T-cell (primary cell): ENCODE results near the gene OR1E2. TPM values are rescaled to one million over a fixed set of nuclear protein-coding genes. Genes with fewer than 3 reads are reported as not detected.

ENCODE experiments used
- ATAC-seq, 4 experiments: fragments of 200-7000 bp in 3 of 4; fragments of 150-1000 bp in 1 of 4; cut with Tn5 transposase; replicated peaks in 1 of 4; 1 replicate in 3 of 4; 2 replicates in 1 of 4; pipeline ENCODE4 v1.10.0; 2021; ENCODE audit warnings: moderate library complexity in 3 of 4, mild to moderate bottlenecking in 2 of 4, moderate number of reproducible peaks in 1 of 4
- CTCF ChIA-PET, 2 donors: fragments of 300-600 bp; sonication (Branson Sonifier 250); formaldehyde crosslinking; loops; one replicate each; lab custom pipeline; 2022; ENCODE audit warnings: antibody characterized with exemption in 2 of 2; lab: Charles Lee
- POLR2A ChIA-PET, 2 donors: fragments of 300-600 bp; sonication (Branson Sonifier 250); formaldehyde crosslinking; loops; one replicate each; lab custom pipeline; 2022; ENCODE audit warnings: antibody characterized with exemption in 2 of 2; lab: Charles Lee
- DNase-seq, 35 experiments: peaks; one replicate each; pipeline versions ENCODE4 v3.0.0 to v3.0.0-alpha.2; 2013 to 2023
- H3K27ac ChIP-seq: one replicate; pipeline ENCODE4 v1.5.1; 2013; ENCODE audit warnings: low read length
- H3K27me3 ChIP-seq, 2 experiments: replicated peaks in 1 of 2; 1 replicate in 1 of 2; 2 replicates in 1 of 2; pipeline versions ENCODE4 v1.6.1 to v1.7.0; 2013; ENCODE audit warnings: low read length in 1 of 2, mixed read lengths in 1 of 2; ENCODE audit not compliant: control insufficient read depth in 2 of 2, insufficient read depth in 2 of 2; ENCODE audit errors: extremely low read depth in 1 of 2
- H3K36me3 ChIP-seq, 2 donors: 1 replicate in 1 of 2; 2 replicates in 1 of 2; pipeline versions ENCODE4 v1.6.1 to v1.7.0; 2013; ENCODE audit warnings: low read length in 1 of 2; ENCODE audit not compliant: control insufficient read depth in 2 of 2, insufficient read depth in 1 of 2; ENCODE audit errors: extremely low read depth in 1 of 2
- H3K4me1 ChIP-seq, 2 experiments: 1 replicate in 1 of 2; 2 replicates in 1 of 2; pipeline versions ENCODE4 v1.6.1 to v1.7.0; 2013; ENCODE audit warnings: low read length in 2 of 2, mixed read lengths in 1 of 2; ENCODE audit not compliant: insufficient read depth in 2 of 2, control insufficient read depth in 1 of 2; ENCODE audit errors: extremely low read depth in 1 of 2
- H3K4me3 ChIP-seq, 2 donors: 1 replicate in 1 of 2; 2 replicates in 1 of 2; pipeline versions ENCODE4 v1.5.1 to v1.7.0; 2013; ENCODE audit warnings: mild to moderate bottlenecking in 2 of 2, low read length in 1 of 2, moderate library complexity in 1 of 2; ENCODE audit not compliant: control insufficient read depth in 1 of 2; ENCODE audit errors: extremely low read depth in 1 of 2
- H3K9me3 ChIP-seq: 2 replicates; pipeline ENCODE4 v1.7.0; 2013
- H3K27ac Mint-ChIP-seq, 2 donors: one replicate each; pipeline ENCODE4 v1.8.0; 2020 to 2021; ENCODE audit warnings: mild to moderate bottlenecking in 2 of 2, mixed read lengths in 2 of 2
- H3K27me3 Mint-ChIP-seq, 2 donors: one replicate each; pipeline ENCODE4 v1.8.0; 2021 to 2022; ENCODE audit warnings: mixed read lengths in 2 of 2
- H3K36me3 Mint-ChIP-seq: one replicate; pipeline ENCODE4 v1.8.0; 2021; ENCODE audit warnings: mixed read lengths
- H3K4me1 Mint-ChIP-seq, 3 donors: one replicate each; pipeline ENCODE4 v1.8.0; 2020 to 2022; ENCODE audit warnings: mixed read lengths in 3 of 3, mild to moderate bottlenecking in 1 of 3
- H3K4me3 Mint-ChIP-seq, 3 donors: one replicate each; pipeline ENCODE4 v1.8.0; 2020 to 2022; ENCODE audit warnings: mild to moderate bottlenecking in 3 of 3, mixed read lengths in 3 of 3, moderate library complexity in 3 of 3
- H3K9me3 Mint-ChIP-seq, 3 donors: one replicate each; pipeline ENCODE4 v1.8.0; 2020 to 2022; ENCODE audit warnings: mixed read lengths in 3 of 3
- WGBS: methylation state at CpG from one replicate; pipeline ENCODE4 v1.1.5; 2013; ENCODE audit warnings: missing lambda C conversion rate; ENCODE audit not compliant: insufficient coverage; 5-methylcytosine and 5-hydroxymethylcytosine counted together
- total RNA-seq, 35 experiments: library from RNA in 6 of 35; stranded (reverse) in 6 of 35; fragments of 120-200 nt in 1 of 35; gene quantifications; one replicate each; pipeline versions ENCODE4 v1.2.1 to v1.2.4 and lab custom pipeline; 2013 to 2026

Gene OR1E2
- total RNA-seq, 5 donors from 2014 or later (not counting 1 experiment from before 2014, with no cell fraction given) = not detected

DNA sequence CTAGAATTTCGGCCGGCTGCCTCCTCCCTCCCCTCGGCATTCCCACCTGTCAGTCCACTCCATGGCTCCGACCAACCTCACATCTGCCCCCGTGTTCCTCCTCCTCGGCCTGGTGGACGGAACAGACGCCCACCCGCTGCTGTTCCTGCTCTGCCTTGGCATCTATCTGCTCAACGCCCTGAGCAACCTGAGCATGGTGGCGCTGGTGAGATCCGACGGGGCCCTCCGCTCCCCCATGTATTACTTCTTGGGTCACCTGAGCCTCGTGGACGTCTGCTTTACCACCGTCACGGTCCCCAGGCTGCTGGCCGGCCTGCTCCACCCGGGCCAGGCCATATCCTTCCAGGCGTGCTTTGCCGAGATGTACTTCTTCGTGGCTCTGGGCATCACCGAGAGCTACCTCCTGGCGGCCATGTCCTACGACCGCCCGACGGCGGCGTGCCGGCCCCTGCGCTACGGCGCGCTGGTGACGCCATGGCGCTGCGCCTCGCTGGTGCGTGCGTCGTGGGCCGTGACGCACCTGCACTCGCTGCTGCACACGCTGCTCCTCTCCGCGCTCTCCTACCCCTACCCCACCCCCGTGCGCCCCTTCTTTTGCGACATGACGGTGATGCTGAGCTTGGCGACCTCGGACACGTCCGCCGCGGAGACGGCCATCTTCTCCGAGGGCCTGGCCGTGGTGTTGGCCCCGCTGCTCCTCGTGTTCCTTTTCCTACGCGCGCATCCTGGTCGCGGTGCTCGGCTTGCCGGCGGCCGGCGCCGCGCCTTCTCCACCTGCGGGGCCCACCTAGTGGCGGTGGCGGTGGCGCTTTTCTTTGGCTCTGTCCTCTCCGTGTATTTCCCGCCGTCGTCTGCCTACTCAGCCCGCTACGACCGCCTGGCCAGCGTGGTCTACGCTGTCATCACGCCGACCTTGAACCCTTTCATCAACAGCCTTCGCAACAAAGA lies 47.5 kb downstream of the OR1E2 start, which contains the start of gene OR3A2:
OR3A2 (minus strand) TSS at position 440 of the 948 bp plus-strand sequence.
- Histone ChIP-seq H3K36me3 (no peaks in the 10 kb centered on the region), H3K27ac (no peak within 1 kb of the TSS), H3K9me3 (no peaks in the 10 kb centered on the region), H3K27me3 (peaks cover 5 to 21% of the 10 kb centered on the region in 2 experiments), H3K4me3 (peak within 1 kb of the TSS in 1 of 2 donors; percentile 51), H3K4me1 (peaks cover 2% of the 10 kb centered on the region in 2 experiments)
- POLR2A ChIA-PET = no interaction called here
- peak in 3 of 4 experiments; percentile 80 to 98 (median 84) for ATAC-seq
- peaks cover 0 to 4% (median 3%) of the 10 kb centered on the region in 3 donors for H3K9me3 Mint-ChIP-seq
- CTCF ChIA-PET = interaction anchor here in 1 of 2 donors (0.6 kb wide), 1 partner anchor 458 kb away, joined by 4 read pairs; no protein-coding TSS in a partner anchor
- 45% methylated on average over 90 of the region's 92 CpGs for WGBS
- peak in 14 of 35 experiments; percentile 6 to 64 (median 23) for DNase-seq
- H3K4me3 Mint-ChIP-seq = peak within 1 kb of the TSS; percentile 21 to 79 (median 79)
- H3K27me3 Mint-ChIP-seq = peaks cover 30 to 44% of the 10 kb centered on the region in 2 donors
- peaks cover 4% of the 10 kb centered on the region for H3K36me3 Mint-ChIP-seq
- peak within 1 kb of the TSS in 1 of 2 donors; percentile 71 for H3K27ac Mint-ChIP-seq
- H3K4me1 Mint-ChIP-seq = peaks cover 0 to 8% (median 0%) of the 10 kb centered on the region in 3 donors

Other genes starting within 250 kb of the OR1E2 start
- not detected for gene OR1A2, start 236.3 kb downstream of the OR1E2 start, total RNA-seq
- under 1 TPM in 1 of 5 donors, not detected in 4; 0.09 TPM for gene OR1A1, start 226.2 kb downstream of the OR1E2 start, total RNA-seq
- 1 to 10 TPM in 1 of 5 donors, under 1 TPM in 3, not detected in 1; 0.23 to 1.4 (median 0.44) TPM for gene OR3A1, start 135.5 kb downstream of the OR1E2 start, total RNA-seq
- gene OR3A2, start 47.5 kb downstream of the OR1E2 start, total RNA-seq = 1 to 10 TPM in 4 of 5 donors, under 1 TPM in 1; 0.63 to 6.3 (median 2.9) TPM
- not detected for gene OR1E1, start 35.4 kb downstream of the OR1E2 start, total RNA-seq
- not detected for gene OR3A3, start 22.5 kb downstream of the OR1E2 start, total RNA-seq
- 1 to 10 TPM in 2 of 5 donors, not detected in 3; 1.3 to 1.5 TPM for gene SPATA22, start 38.0 kb upstream of the OR1E2 start, total RNA-seq
- gene ASPA, start 42.2 kb upstream of the OR1E2 start, total RNA-seq = not detected
- gene TRPV3, start 124.0 kb upstream of the OR1E2 start, total RNA-seq = 1 to 10 TPM in 1 of 5 donors, under 1 TPM in 4; 0.23 to 1.4 (median 0.44) TPM
- gene TRPV1, start 175.6 kb upstream of the OR1E2 start, total RNA-seq = 1 to 10 TPM; 4.3 to 8.0 (median 6.0) TPM
- 10 to 100 TPM in 3 of 5 donors, 1 to 10 TPM in 2; 6.4 to 12.3 (median 10.5) TPM for gene SHPK, start 202.4 kb upstream of the OR1E2 start, total RNA-seq
- gene CTNS, start 202.9 kb upstream of the OR1E2 start, total RNA-seq = 10 to 100 TPM in 3 of 5 donors, 1 to 10 TPM in 2; 7.1 to 15.9 (median 11.4) TPM
- 10 to 100 TPM in 3 of 5 donors, 1 to 10 TPM in 2; 9.1 to 15.3 (median 14.6) TPM for gene TAX1BP3, start 234.7 kb upstream of the OR1E2 start, total RNA-seq
- 10 to 100 TPM; 22.4 to 36.2 (median 33.6) TPM for gene EMC6, start 235.0 kb upstream of the OR1E2 start, total RNA-seq